Measurements from ENCODE around the gene MYL12A.

GRCh38 chr18:3245185-3245564, 2.4 kb upstream of the MYL12A start:
- TF ChIP-seq ZNF8 (CRISPR knock-in tag; IDR thresholded peaks at IDR 0.05), result no peak
- no peak for TF ChIP-seq ZFP3 (CRISPR knock-in tag; IDR thresholded peaks at IDR 0.05)
- TF ChIP-seq, protein P1, sequence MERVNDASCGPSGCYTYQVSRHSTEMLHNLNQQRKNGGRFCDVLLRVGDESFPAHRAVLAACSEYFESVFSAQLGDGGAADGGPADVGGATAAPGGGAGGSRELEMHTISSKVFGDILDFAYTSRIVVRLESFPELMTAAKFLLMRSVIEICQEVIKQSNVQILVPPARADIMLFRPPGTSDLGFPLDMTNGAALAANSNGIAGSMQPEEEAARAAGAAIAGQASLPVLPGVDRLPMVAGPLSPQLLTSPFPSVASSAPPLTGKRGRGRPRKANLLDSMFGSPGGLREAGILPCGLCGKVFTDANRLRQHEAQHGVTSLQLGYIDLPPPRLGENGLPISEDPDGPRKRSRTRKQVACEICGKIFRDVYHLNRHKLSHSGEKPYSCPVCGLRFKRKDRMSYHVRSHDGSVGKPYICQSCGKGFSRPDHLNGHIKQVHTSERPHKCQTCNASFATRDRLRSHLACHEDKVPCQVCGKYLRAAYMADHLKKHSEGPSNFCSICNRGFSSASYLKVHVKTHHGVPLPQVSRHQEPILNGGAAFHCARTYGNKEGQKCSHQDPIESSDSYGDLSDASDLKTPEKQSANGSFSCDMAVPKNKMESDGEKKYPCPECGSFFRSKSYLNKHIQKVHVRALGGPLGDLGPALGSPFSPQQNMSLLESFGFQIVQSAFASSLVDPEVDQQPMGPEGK (CRISPR knock-in tag; IDR thresholded peaks at IDR 0.05; ENCODE audit: borderline replicate concordance), result no peak
- no peak for TF ChIP-seq RARB (CRISPR knock-in tag; IDR thresholded peaks at IDR 0.05)
- no peak for TF ChIP-seq ARNTL (CRISPR knock-in tag; IDR thresholded peaks at IDR 0.05; ENCODE audit: borderline replicate concordance, low read depth)
- TF ChIP-seq, protein P2, sequence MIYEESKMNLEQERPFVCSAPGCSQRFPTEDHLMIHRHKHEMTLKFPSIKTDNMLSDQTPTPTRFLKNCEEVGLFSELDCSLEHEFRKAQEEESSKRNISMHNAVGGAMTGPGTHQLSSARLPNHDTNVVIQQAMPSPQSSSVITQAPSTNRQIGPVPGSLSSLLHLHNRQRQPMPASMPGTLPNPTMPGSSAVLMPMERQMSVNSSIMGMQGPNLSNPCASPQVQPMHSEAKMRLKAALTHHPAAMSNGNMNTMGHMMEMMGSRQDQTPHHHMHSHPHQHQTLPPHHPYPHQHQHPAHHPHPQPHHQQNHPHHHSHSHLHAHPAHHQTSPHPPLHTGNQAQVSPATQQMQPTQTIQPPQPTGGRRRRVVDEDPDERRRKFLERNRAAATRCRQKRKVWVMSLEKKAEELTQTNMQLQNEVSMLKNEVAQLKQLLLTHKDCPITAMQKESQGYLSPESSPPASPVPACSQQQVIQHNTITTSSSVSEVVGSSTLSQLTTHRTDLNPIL (CRISPR knock-in tag; IDR thresholded peaks at IDR 0.05; ENCODE audit: low read depth), result no peak
- TF ChIP-seq ZNF70 (CRISPR knock-in tag; IDR thresholded peaks at IDR 0.05), result no peak
- TF ChIP-seq, protein P3, sequence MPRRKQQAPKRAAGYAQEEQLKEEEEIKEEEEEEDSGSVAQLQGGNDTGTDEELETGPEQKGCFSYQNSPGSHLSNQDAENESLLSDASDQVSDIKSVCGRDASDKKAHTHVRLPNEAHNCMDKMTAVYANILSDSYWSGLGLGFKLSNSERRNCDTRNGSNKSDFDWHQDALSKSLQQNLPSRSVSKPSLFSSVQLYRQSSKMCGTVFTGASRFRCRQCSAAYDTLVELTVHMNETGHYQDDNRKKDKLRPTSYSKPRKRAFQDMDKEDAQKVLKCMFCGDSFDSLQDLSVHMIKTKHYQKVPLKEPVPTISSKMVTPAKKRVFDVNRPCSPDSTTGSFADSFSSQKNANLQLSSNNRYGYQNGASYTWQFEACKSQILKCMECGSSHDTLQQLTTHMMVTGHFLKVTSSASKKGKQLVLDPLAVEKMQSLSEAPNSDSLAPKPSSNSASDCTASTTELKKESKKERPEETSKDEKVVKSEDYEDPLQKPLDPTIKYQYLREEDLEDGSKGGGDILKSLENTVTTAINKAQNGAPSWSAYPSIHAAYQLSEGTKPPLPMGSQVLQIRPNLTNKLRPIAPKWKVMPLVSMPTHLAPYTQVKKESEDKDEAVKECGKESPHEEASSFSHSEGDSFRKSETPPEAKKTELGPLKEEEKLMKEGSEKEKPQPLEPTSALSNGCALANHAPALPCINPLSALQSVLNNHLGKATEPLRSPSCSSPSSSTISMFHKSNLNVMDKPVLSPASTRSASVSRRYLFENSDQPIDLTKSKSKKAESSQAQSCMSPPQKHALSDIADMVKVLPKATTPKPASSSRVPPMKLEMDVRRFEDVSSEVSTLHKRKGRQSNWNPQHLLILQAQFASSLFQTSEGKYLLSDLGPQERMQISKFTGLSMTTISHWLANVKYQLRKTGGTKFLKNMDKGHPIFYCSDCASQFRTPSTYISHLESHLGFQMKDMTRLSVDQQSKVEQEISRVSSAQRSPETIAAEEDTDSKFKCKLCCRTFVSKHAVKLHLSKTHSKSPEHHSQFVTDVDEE (CRISPR knock-in tag; IDR thresholded peaks at IDR 0.05), result no peak
- TF ChIP-seq ZNF565 (CRISPR knock-in tag; conservative IDR thresholded peaks at IDR 0.05; ENCODE audit: low read depth), result no peak
- no peak for TF ChIP-seq TCF4 (CRISPR knock-in tag; IDR thresholded peaks at IDR 0.05; ENCODE audit: borderline replicate concordance)
- no peak for TF ChIP-seq ISL1 (CRISPR knock-in tag; IDR thresholded peaks at IDR 0.05)
